Skin epidermis (tissue), 12 donors: ENCODE results near the gene SORBS1.

Source experiments
- H3K27ac ChIP-seq, 21 experiments: fragments of 200-600 bp; sonication (generic) in 11 of 21; one replicate each; pipeline ENCODE4 v1.5.0; 2020; ENCODE audit warnings: mild to moderate bottlenecking in 3 of 21, inconsistent platforms in 2 of 21, moderate library complexity in 2 of 21
- H3K4me3 ChIP-seq, 7 experiments: fragments of 200-600 bp; sonication (generic) in 2 of 7; one replicate each; pipeline ENCODE4 v1.5.0; 2020; ENCODE audit warnings: inconsistent platforms in 2 of 7, mild to moderate bottlenecking in 2 of 7, moderate library complexity in 1 of 7

Gene SORBS1

DNA sequence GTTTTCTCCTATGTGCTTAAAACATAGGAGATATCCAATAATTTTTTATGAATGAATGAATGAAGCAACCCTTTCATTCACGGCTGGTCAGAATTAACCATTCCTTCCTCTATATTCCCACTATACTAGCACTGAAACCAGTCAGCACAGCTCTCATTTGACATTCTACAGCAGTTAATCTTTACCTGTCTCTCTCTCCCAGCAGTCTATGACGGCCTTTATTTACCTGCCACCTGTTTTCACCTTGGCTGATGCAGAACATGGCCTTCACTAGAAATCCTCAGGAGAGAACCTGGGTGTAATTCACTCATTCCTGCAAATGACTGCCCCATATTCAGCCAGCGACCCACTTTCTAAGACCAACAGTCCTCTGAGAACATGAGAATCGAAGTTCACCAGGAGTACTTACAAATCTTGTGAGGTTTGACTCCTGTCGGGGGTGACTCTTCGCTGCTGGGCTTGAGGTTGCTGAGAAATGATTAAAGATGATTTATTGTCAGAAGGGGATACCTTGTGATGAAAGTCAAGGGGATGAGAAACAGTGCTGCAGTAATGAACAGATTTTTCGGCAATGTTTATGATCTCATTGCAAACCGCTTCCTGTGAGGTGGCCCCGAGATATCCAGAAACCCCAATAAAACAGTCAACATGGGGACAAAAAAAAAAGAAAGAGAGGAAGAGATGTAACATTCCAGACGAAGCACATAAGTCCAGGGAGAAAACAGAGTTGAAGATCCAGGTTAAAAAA lies 239.4 kb downstream of the SORBS1 start:
- no peak overlapping the region for H3K27ac ChIP-seq
- no peak overlapping the region for H3K4me3 ChIP-seq

DNA sequence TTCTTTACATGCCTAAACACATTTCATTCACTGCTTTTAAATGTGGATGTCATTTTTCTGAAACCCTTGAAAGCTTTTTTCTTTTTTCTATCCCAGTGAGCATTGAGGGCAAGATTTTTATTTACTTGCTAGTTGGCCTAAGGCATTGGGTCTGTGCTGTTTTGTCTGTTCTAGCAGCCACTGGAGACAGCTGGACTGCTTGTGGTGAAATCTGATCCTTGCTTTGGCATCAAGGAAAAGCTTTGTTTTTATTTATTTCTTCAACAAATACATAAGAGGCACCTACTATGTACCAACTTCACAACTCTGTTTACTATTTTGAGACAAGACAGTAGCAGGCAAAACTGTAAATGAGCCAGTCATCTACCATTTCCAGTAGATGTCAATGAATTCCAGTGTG lies 241.9 kb downstream of the SORBS1 start:
- Histone ChIP-seq H3K27ac (no peak overlapping the region), H3K4me3 (no peak overlapping the region)

DNA sequence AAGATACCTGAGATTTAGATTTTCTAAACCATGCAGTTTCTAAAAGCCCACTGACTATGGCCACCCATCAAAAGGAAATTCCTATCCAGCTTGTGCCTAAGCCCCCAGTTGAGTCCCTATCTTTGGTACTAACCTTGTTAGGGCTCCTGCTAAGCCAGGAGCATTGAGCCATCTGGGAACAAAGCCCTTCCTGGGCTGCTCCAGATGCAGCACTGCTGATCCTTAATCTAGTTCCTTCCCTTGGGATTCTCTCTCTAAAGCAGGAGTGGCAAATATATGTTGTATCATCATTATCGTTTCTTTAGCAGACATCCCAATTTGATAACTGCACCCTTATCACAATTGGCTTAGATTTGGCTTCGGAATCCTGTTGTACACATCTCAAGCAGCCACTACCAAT lies 245.7 kb downstream of the SORBS1 start:
- Histone ChIP-seq H3K4me3 (no peak overlapping the region), H3K27ac (no peak overlapping the region)

GRCh38 chr10:95314192-95314918 lies 246.8 kb downstream of the SORBS1 start:
- no peak overlapping the region for H3K4me3 ChIP-seq
- H3K27ac ChIP-seq: no peak overlapping the region

DNA sequence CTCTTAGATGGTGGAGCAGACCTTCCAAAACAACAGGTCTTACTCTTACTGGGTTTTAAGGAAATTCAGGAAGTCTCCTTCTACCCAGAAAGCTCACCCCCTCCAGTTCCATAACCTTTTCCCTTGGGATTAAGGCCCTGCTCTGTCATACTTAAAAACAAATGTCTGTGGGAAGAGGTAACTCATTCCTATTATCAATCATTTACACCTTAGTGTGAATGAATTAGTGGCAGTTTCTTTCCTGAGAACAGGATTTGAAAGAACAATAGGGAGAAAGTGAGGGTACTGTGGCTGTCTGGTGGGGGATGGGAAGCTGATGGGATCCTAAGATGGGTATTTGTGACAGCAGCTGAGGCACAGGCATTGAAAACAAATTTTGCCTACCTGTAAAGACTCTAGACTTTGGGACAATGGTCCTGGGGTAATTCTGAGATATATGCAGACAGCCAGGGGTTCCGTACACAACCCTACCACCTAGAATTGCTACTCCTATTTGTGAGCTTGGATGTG lies 248.1 kb downstream of the SORBS1 start:
- no peak overlapping the region for H3K27ac ChIP-seq

GRCh38 chr10:95312257-95312656 lies 248.9 kb downstream of the SORBS1 start:
- Histone ChIP-seq H3K4me3 (no peak overlapping the region), H3K27ac (no peak overlapping the region)

More for the DNA sequence above, 248.1 kb downstream of the SORBS1 start:
- no peak overlapping the region for H3K4me3 ChIP-seq

DNA sequence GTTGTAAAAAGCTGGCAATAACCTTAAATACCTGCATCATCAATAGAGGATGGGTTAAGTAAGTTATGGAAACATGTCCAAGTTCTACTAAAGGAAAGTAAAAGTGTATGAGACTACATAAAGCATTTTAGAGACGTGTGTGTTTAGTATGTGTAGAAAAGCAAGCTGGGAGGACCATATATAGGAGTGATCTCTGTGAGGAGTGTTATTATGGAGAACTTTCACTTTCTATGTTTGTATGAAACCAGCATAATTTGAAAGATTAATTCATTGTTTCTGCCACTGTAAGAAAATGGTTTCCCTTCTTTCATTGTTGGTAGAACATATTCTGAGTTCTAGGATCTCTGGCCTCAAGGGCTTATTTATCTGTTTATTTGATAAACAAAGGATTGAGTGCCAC lies 251.2 kb downstream of the SORBS1 start:
- peak overlapping the region in 1 of 21 experiments; percentile 70 for H3K27ac ChIP-seq
- no peak overlapping the region for H3K4me3 ChIP-seq

GRCh38 chr10:95308389-95309302 lies 252.5 kb downstream of the SORBS1 start:
- Histone ChIP-seq H3K4me3 (no peak overlapping the region), H3K27ac (peak overlapping the region in 15 of 21 experiments; percentile 13 to 70 (median 39))

DNA sequence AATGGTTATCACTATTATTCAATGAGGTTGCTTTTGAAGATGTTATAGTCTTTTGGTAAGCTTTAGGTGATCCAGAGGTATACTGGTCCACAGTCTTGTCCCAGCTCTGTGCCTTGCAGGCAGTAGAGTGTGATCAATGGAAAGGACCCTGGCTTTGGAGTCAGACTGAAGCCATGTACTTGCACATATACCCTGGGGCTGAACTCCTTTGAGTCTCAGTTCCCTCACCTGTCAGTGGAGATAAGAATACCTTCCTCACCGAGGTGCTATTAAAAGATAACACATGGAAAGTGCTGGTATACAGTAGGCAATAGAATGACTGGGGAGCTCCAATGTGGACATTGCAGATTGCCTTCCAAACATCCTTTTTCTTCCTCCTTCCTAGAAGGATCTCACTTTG lies 254.3 kb downstream of the SORBS1 start:
- H3K4me3 ChIP-seq: no peak overlapping the region
- no peak overlapping the region for H3K27ac ChIP-seq

DNA sequence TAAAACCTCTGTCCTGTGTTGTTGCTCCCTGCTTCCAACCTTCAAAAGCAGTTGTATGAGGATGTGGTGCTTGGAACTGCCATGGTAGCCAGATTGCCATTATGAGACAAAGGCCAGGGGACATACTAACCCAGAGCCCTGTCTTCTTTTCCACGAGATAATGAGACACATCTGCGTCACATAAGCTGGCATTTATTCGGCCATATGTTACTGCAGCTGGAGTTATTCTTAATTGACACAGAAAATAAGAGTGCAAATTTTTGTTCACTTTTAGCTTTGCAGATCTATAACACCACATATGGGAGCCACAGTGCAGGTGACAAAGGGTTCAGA lies 254.9 kb downstream of the SORBS1 start:
- H3K27ac ChIP-seq: no peak overlapping the region
- H3K4me3 ChIP-seq: no peak overlapping the region

GRCh38 chr10:95305606-95306317 lies 255.4 kb downstream of the SORBS1 start:
- H3K27ac ChIP-seq: no peak overlapping the region
- no peak overlapping the region for H3K4me3 ChIP-seq

- H3K27ac ChIP-seq: no peak overlapping the region
- no peak overlapping the region for H3K4me3 ChIP-seq
These were observed 256.2 kb downstream of the SORBS1 start for GRCh38 chr10:95304976-95305375.

DNA sequence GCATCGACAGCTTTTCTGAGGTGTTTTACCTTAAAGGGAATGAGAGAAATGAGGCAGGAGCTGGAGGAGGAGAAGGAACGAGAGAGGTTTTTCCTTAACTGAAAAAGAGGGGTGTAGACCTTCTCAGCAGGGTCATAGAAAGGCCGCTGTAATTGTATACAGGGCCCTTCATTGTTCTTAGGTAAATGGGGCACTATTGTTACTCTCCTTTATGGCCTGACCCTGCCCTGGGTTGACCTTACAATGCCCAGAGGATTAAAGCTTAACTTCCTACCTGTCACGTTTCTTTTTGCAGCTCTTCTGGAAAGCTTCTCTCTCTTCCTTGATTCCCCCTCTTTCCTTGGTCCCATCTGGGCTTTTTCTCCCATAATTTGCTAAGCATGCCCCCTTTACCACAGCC lies 256.7 kb downstream of the SORBS1 start:
- H3K27ac ChIP-seq: no peak overlapping the region
- H3K4me3 ChIP-seq: no peak overlapping the region

GRCh38 chr10:95303950-95304349 lies 257.2 kb downstream of the SORBS1 start:
- H3K27ac ChIP-seq: no peak overlapping the region

GRCh38 chr10:95303535-95303934 lies 257.6 kb downstream of the SORBS1 start:
- Histone ChIP-seq H3K4me3 (no peak overlapping the region), H3K27ac (no peak overlapping the region)

More at GRCh38 chr10:95303950-95304349, 257.2 kb downstream of the SORBS1 start:
- H3K4me3 ChIP-seq: no peak overlapping the region

DNA sequence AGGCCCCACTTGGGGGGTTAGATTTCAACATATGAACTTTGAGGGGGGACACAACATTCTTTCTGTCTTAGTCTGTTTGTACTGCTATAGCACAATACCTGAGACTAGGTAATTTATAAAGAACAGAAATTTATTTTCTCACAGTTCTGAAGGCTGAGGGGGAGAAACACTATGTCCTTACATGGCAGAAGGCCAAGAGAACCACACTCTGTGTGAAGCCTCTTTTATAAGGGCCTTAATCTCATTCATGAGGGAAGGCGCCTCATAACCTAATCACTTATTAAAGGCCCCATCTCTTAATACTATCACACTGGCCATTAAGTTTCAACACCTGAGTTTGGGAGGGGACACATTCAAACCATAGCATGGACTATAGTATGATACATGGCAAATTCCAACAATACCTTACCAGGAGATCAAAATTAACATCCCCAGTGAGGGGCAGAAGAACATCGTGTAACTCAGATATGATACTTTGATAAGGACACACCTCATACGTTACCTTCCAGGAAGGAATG lies 261.1 kb downstream of the SORBS1 start:
- Histone ChIP-seq H3K4me3 (no peak overlapping the region), H3K27ac (no peak overlapping the region)

- no peak overlapping the region for H3K4me3 ChIP-seq
- H3K27ac ChIP-seq: no peak overlapping the region
These were observed 263.8 kb downstream of the SORBS1 start for GRCh38 chr10:95297402-95297801.

DNA sequence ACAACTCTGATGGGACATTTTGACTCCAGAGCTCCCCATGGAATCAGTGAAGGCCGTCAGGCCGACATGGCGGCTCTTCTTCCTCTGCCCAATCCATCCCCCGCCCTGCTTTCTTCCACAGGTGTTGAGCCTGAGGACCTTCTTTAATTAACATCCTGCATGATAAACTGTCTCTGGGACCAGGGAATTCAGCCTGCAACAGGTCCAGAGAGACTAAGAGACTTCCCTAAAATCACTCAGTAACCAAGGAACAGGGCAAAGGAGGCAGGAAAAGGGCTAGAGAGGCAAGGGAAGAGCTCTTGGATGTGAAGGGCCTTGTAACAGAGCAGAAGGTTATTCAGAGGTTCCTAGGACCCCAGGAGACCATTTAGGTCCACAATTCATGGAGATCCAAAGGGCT lies 264.4 kb downstream of the SORBS1 start:
- H3K4me3 ChIP-seq: no peak overlapping the region
- H3K27ac ChIP-seq: no peak overlapping the region

DNA sequence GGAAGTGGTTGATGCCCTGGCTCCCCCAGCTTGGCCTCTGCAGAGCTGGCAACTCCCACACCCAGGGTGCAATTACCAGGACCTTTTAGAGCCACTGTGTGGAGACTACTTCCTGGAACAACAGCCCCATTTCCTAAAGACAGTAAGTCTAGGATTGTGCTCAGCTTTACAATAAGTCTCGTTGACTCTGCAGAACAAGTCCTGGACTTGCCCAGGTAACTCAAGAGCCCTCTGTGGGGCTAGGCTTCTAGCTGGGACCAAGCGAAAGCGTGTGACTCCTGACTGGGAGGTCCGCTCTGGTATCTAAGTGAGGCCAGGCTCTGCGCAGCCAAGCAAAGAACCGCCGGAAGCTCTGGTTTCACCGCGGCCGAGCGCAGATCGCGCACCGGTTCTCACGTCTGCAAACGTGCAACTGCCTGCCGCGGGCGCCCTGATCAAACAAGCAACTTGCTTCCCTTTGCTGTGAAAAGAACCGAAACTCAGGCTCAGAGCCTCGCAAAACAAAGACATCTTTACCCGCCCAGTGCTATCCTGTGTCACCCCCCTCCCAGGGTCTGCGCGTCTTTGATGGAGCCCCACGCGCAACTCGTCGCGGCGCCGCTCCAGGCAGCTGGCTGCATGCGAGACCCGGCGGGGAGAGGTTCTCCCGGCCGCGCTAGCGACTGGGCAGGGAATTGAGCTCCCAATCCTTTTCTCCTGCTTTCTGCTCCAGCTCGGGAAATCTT lies 266.0 kb downstream of the SORBS1 start:
- Histone ChIP-seq H3K4me3 (peak overlapping the region; percentile 12 to 39 (median 24)), H3K27ac (peak overlapping the region in 17 of 21 experiments; percentile 1 to 81 (median 65))
